ENCODE results near the gene KIF14.
A peak's percentile ranks its signal among the peaks of the same experiment; 100 is the strongest.

Gene KIF14

GRCh38 chr1:200620273-200621131 is at the start of gene KIF14:
Gene KIF14 (minus strand): TSS chr1:200620751. CDS start chr1:200618723, 2,028 bp downstream.
- DNase-seq = peak; percentile 91

- peak; percentile 86 for DNase-seq
These were observed 49.0 kb upstream of the KIF14 start, which contains the start of gene DDX59 for GRCh38 chr1:200669314-200670241. Gene DDX59 (minus strand): TSS chr1:200669907. CDS start chr1:200666740, 3,167 bp downstream.

- no peak for DNase-seq
These were observed 48.2 kb upstream of the KIF14 start for GRCh38 chr1:200668514-200669313.

GRCh38 chr1:200666309-200666708 is 45.8 kb upstream of the KIF14 start:
- DNase-seq = no peak

- DNase-seq = no peak
These were observed 45.3 kb upstream of the KIF14 start for GRCh38 chr1:200665861-200666260.

GRCh38 chr1:200660719-200661118 is 40.2 kb upstream of the KIF14 start:
- DNase-seq = no peak

- no peak for DNase-seq
These were observed 38.7 kb upstream of the KIF14 start for GRCh38 chr1:200659269-200659668.

GRCh38 chr1:200658037-200658818 is 37.7 kb upstream of the KIF14 start:
- no peak for DNase-seq

GRCh38 chr1:200654660-200655059 is 34.1 kb upstream of the KIF14 start:
- DNase-seq = peak; percentile 67

- no peak for DNase-seq
These were observed 32.5 kb upstream of the KIF14 start for GRCh38 chr1:200653022-200653462.

GRCh38 chr1:200652378-200652777 is 31.8 kb upstream of the KIF14 start:
- DNase-seq = no peak

GRCh38 chr1:200646515-200646914 is 26.0 kb upstream of the KIF14 start:
- DNase-seq = peak; percentile 95

GRCh38 chr1:200644021-200644420 is 23.5 kb upstream of the KIF14 start:
- no peak for DNase-seq

GRCh38 chr1:200642481-200642880 is 21.9 kb upstream of the KIF14 start:
- peak; percentile 84 for DNase-seq

GRCh38 chr1:200640963-200641401 is 20.4 kb upstream of the KIF14 start:
- no peak for DNase-seq

GRCh38 chr1:200640373-200640962 is 19.9 kb upstream of the KIF14 start:
- no peak for DNase-seq

GRCh38 chr1:200638073-200638472 is 17.5 kb upstream of the KIF14 start:
- no peak for DNase-seq

GRCh38 chr1:200636681-200637080 is 16.1 kb upstream of the KIF14 start:
- DNase-seq = no peak

GRCh38 chr1:200634261-200635122 is 13.9 kb upstream of the KIF14 start:
- DNase-seq = no peak

GRCh38 chr1:200631375-200631774 is 10.8 kb upstream of the KIF14 start:
- no peak for DNase-seq

Data from MV-4-11 (cell line).